Skeletal muscle tissue (tissue), 4 donors: ENCODE data around the gene SAP30BP. TPM values are rescaled to one million over a fixed set of nuclear protein-coding genes. Genes with fewer than 3 reads are reported as not detected.

ENCODE experiments used
- H3K27ac ChIP-seq: one replicate; pipeline ENCODE4 v1.7.0; 2013; ENCODE audit warnings: mild to moderate bottlenecking, low read depth, low read length, inconsistent platforms
- H3K27me3 ChIP-seq, 3 donors: one replicate each; pipeline ENCODE4 v1.7.0; 2013; ENCODE audit warnings: low read length in 3 of 3; ENCODE audit not compliant: control insufficient read depth in 3 of 3, insufficient read depth in 3 of 3
- H3K36me3 ChIP-seq, 3 donors: one replicate each; pipeline ENCODE4 v1.7.0; 2013; ENCODE audit warnings: low read length in 3 of 3; ENCODE audit not compliant: control insufficient read depth in 3 of 3, insufficient read depth in 3 of 3
- H3K4me1 ChIP-seq, 3 donors: one replicate each; pipeline ENCODE4 v1.7.0; 2013; ENCODE audit warnings: low read length in 3 of 3, mild to moderate bottlenecking in 3 of 3; ENCODE audit not compliant: control insufficient read depth in 3 of 3, insufficient read depth in 3 of 3
- H3K4me3 ChIP-seq, 3 donors: one replicate each; pipeline ENCODE4 v1.7.0; 2013; ENCODE audit warnings: low read length in 3 of 3
- H3K9ac ChIP-seq, 3 donors: one replicate each; pipeline ENCODE4 v1.7.0; 2013; ENCODE audit warnings: low read length in 3 of 3, mild to moderate bottlenecking in 3 of 3, moderate library complexity in 2 of 3, low read depth in 1 of 3
- H3K9me3 ChIP-seq, 3 donors: one replicate each; pipeline ENCODE4 v1.7.0; 2013; ENCODE audit warnings: low read length in 3 of 3; ENCODE audit not compliant: control insufficient read depth in 3 of 3
- total RNA-seq: library from RNA; depleted of rRNA; stranded (reverse); fragments of >200 nt; gene quantifications from one replicate; pipeline ENCODE4 v1.2.3, GENCODE V29; 2014
- donor health status: Osteomylitis.

The SAP30BP gene
- total RNA-seq, 1 donor from 2014 or later, result 36.5 TPM

DNA sequence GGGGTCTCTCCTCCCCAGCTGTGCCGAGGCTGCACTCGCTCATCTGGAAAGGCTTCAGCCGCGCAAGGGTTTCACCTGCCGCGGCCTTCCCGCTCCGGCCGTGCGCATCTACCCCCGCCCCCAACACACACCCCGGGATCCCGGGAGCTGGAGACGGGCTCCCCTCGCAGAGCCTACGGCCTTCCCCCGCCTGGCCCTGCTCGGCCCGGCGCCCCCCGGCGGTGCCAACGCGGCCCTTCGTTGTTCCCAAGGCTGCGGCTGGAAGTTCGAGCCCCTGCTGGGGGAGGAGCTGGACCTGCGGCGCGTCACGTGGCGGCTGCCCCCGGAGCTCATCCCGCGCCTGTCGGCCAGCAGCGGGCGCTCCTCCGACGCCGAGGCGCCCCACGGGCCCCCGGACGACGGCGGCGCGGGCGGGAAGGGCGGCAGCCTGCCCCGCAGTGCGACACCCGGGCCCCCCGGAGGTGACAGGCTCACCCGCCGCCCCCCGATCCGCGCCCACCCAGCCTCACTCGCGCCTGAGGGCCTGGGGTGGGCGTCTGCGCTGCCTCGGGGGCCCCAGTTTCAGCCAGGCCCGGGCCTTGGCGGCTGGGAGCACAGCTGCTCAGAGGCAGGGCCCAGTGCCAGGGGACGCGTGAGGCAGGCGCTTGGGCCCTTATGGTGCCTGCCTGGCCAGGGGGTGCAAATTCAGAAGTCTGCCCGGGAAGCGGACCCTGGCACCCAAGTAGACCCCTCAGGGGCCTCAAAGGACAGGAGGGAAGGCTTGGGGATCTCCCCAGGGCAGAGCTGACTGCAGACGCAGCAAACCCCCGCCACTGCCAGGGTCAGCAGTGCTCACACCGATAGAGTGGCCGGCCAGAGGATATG is 86.6 kb downstream of the SAP30BP start:
- H3K9ac ChIP-seq, result peak overlapping the region; percentile 20 to 66 (median 56)

DNA sequence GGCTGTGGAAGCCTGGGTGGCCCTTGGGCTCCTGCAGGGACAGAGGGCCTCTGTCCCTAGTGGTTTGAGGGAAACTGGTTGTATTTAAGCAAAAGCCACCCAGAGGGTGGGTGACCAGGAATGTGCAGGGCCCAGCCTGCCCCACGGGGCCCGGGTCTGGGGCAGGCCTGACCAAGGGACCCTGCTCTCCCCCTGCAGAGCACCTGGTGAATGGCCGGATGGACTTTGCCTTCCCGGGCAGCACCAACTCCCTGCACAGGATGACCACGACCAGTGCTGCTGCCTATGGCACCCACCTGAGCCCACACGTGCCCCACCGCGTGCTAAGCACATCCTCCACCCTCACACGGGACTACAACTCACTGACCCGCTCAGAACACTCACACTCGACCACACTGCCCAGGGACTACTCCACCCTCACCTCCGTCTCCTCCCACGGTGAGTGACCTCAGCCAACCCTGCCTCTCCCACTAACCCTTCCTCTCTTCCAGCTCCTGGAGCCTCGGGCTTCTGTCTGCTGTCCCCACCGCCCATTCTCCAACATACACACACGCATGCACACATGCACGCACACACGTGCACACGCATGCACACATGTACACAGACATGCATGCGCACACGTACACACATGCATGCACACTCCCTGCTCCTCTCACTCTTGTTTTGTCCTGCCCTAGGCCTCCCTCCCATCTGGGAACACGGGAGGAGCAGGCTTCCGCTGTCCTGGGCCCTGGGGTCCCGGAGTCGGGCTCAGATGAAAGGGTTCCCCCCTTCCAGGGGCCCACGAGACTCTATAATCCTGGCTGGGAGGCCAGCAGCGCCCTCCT is 87.5 kb downstream of the SAP30BP start:
- peak overlapping the region; percentile 20 to 66 (median 56) for H3K9ac ChIP-seq
- peaks cover 13 to 20% (median 17%) of the 10 kb centered on the region in 3 donors for H3K4me1 ChIP-seq
- peak overlapping the region in 2 of 3 donors; percentile 41 to 46 for H3K4me3 ChIP-seq
- peaks cover 0 to 5% (median 0%) of the 10 kb centered on the region in 3 donors for H3K36me3 ChIP-seq
- H3K27ac ChIP-seq, result no peak overlapping the region
- no peaks in the 10 kb centered on the region for H3K27me3 ChIP-seq
- no peaks in the 10 kb centered on the region for H3K9me3 ChIP-seq

More for the DNA sequence above, 86.6 kb downstream of the SAP30BP start:
- Histone ChIP-seq H3K4me3 (peak overlapping the region in 2 of 3 donors; percentile 46 to 52), H3K9me3 (no peaks in the 10 kb centered on the region), H3K36me3 (peaks cover 0 to 2% (median 0%) of the 10 kb centered on the region in 3 donors), H3K27me3 (no peaks in the 10 kb centered on the region), H3K4me1 (peaks cover 16 to 23% (median 18%) of the 10 kb centered on the region in 3 donors), H3K27ac (no peak overlapping the region)

DNA sequence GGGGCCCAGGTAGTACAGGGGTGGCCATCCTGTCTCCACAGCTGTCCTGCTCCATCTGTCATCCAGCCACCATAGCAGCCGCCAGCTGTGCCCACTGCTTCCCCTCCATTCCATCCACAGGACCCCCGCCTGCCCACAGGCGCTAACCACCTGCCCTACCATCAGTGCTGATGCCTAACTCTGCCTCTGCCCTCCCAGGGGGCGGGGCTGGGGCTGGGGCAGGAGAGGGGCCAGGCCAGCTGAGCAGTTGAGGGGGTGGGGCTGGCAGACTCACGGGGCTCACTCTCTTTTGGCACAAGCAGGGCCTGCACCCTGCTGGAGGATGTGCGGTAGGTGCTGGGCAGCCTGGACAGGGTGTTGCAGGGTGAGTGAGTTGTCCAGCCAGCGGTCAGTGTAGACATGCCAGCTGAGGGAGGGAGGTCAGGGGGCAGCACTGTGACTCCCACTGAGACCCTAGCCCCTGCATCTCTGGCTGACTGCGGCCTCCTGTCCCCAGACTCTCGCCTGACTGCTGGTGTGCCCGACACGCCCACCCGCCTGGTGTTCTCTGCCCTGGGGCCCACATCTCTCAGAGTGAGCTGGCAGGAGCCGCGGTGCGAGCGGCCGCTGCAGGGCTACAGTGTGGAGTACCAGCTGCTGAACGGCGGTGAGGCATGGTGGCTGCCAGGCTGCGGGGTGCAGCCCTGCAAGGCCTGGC is 88.2 kb downstream of the SAP30BP start:
- no peak overlapping the region for H3K27ac ChIP-seq
- peaks cover 10 to 14% (median 12%) of the 10 kb centered on the region in 3 donors for H3K4me1 ChIP-seq
- H3K36me3 ChIP-seq, result peaks cover 0 to 6% (median 0%) of the 10 kb centered on the region in 3 donors
- no peaks in the 10 kb centered on the region for H3K9me3 ChIP-seq
- no peaks in the 10 kb centered on the region for H3K27me3 ChIP-seq
- H3K9ac ChIP-seq, result no peak overlapping the region
- H3K4me3 ChIP-seq, result no peak overlapping the region

DNA sequence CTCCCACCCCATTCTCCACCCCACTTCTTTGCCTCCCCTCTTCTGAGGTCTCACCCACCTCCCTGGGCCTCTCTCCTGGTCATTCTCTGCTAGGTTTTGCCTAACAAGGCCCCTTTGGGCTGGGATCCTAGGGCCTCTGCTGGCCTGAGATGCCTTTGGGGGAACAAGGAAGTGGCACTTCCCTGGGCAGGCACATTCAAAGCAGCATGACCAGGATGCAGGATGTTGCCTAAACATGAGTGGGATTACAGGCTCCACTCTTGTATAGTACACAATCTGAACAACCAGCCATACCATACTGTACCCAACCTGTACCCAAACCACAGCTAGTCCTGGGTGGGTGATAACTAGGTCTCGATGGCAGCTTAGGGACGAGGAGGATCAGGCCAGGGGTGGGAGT is 88.9 kb downstream of the SAP30BP start:
- Histone ChIP-seq H3K9me3 (no peaks in the 10 kb centered on the region), H3K27me3 (no peaks in the 10 kb centered on the region), H3K4me3 (no peak overlapping the region), H3K9ac (no peak overlapping the region), H3K36me3 (peaks cover 0 to 6% (median 0%) of the 10 kb centered on the region in 3 donors), H3K27ac (no peak overlapping the region), H3K4me1 (peaks cover 10 to 14% (median 12%) of the 10 kb centered on the region in 3 donors)

DNA sequence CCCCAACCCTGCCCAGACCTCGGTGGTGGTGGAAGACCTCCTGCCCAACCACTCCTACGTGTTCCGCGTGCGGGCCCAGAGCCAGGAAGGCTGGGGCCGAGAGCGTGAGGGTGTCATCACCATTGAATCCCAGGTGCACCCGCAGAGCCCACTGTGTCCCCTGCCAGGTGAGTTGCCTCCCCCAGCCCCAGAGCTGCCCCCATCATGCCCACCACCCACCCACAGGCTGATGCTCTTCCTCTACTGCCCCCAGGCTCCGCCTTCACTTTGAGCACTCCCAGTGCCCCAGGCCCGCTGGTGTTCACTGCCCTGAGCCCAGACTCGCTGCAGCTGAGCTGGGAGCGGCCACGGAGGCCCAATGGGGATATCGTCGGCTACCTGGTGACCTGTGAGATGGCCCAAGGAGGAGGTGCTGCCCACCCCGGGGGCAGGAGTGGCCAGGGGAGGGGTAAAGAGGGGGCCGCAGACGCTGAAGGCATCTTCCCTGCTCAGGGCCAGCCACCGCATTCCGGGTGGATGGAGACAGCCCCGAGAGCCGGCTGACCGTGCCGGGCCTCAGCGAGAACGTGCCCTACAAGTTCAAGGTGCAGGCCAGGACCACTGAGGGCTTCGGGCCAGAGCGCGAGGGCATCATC is 89.4 kb downstream of the SAP30BP start:
- peaks cover 10 to 14% (median 12%) of the 10 kb centered on the region in 3 donors for H3K4me1 ChIP-seq
- peaks cover 0 to 6% (median 0%) of the 10 kb centered on the region in 3 donors for H3K36me3 ChIP-seq
- no peak overlapping the region for H3K4me3 ChIP-seq
- no peak overlapping the region for H3K27ac ChIP-seq
- H3K27me3 ChIP-seq, result no peaks in the 10 kb centered on the region
- H3K9ac ChIP-seq, result no peak overlapping the region
- H3K9me3 ChIP-seq, result no peaks in the 10 kb centered on the region

DNA sequence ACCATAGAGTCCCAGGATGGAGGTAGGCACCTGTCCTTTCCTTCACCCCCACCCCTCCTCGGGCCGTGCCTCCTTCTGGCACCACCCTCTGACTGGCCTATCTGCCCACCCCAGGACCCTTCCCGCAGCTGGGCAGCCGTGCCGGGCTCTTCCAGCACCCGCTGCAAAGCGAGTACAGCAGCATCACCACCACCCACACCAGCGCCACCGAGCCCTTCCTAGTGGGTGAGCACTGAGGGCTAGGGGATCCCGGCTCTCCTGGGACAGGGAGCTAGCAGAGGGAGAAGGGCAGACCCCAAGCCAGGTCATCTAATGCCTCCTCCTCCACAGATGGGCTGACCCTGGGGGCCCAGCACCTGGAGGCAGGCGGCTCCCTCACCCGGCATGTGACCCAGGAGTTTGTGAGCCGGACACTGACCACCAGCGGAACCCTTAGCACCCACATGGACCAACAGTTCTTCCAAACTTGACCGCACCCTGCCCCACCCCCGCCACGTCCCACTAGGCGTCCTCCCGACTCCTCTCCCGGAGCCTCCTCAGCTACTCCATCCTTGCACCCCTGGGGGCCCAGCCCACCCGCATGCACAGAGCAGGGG is 90.0 kb downstream of the SAP30BP start:
- Histone ChIP-seq H3K9ac (no peak overlapping the region), H3K9me3 (no peaks in the 10 kb centered on the region), H3K27ac (no peak overlapping the region), H3K36me3 (peaks cover 0 to 4% (median 0%) of the 10 kb centered on the region in 3 donors), H3K27me3 (no peaks in the 10 kb centered on the region), H3K4me3 (no peak overlapping the region), H3K4me1 (peaks cover 10 to 14% (median 12%) of the 10 kb centered on the region in 3 donors)

Other genes starting within 250 kb of the SAP30BP start
- gene TMEM94, start 210.7 kb upstream of the SAP30BP start, total RNA-seq, result 18.3 TPM
- gene CASKIN2, start 151.8 kb upstream of the SAP30BP start, total RNA-seq, result 8.9 TPM
- 15.7 TPM for gene TSEN54, start 150.8 kb upstream of the SAP30BP start, total RNA-seq
- 4.7 TPM for gene LLGL2, start 141.6 kb upstream of the SAP30BP start, total RNA-seq
- gene MYO15B, start 79.5 kb upstream of the SAP30BP start, total RNA-seq, result 43.8 TPM
- 3.7 TPM for gene SMIM5, start 33.9 kb upstream of the SAP30BP start, total RNA-seq
- 11.0 TPM for gene RECQL5, start 184 bp upstream of the SAP30BP start, total RNA-seq
- gene ITGB4, start 54.1 kb downstream of the SAP30BP start, total RNA-seq, result 3.1 TPM
- gene GALK1, start 97.9 kb downstream of the SAP30BP start, total RNA-seq, result 29.2 TPM
- 15.7 TPM for gene UNK, start 117.5 kb downstream of the SAP30BP start, total RNA-seq
- 1.6 TPM for gene UNC13D, start 177.1 kb downstream of the SAP30BP start, total RNA-seq
- 17.7 TPM for gene WBP2, start 188.0 kb downstream of the SAP30BP start, total RNA-seq
- gene TRIM47, start 211.2 kb downstream of the SAP30BP start, total RNA-seq, result 23.5 TPM
- 20.4 TPM for gene TRIM65, start 229.6 kb downstream of the SAP30BP start, total RNA-seq
- 32.9 TPM for gene MRPL38, start 237.5 kb downstream of the SAP30BP start, total RNA-seq